HG02588 (cell line): Measurements from ENCODE around the gene PEA15.
A peak's percentile ranks its signal among the peaks of the same experiment; 100 is the strongest.

Source experiments
- ATAC-seq: cut with Tn5 transposase; IDR thresholded peaks from one replicate; pipeline ENCODE4 v1.9.1; 2021; ENCODE audit warnings: mild to moderate bottlenecking, moderate library complexity; ENCODE audit not compliant: unreplicated experiment

The PEA15 gene

GRCh38 chr1:160178731-160179130, 26.5 kb upstream of the PEA15 start:
- no peak for ATAC-seq

- ATAC-seq, result no peak
Measured at GRCh38 chr1:160179336-160179735, 25.8 kb upstream of the PEA15 start.

GRCh38 chr1:160186246-160186645, 18.9 kb upstream of the PEA15 start:
- ATAC-seq, result no peak

- no peak for ATAC-seq
Measured at GRCh38 chr1:160186729-160187128, 18.5 kb upstream of the PEA15 start.

GRCh38 chr1:160187407-160187806, 17.8 kb upstream of the PEA15 start:
- ATAC-seq, result no peak

GRCh38 chr1:160188341-160188740, 16.8 kb upstream of the PEA15 start:
- ATAC-seq, result no peak

GRCh38 chr1:160189649-160190625, 15.2 kb upstream of the PEA15 start, which contains the start of gene CASQ1:
Gene CASQ1 (plus strand): TSS chr1:160190575. CDS start chr1:160190752, 177 bp downstream.
- ATAC-seq, result no peak

- ATAC-seq, result no peak
Measured at GRCh38 chr1:160191756-160192155, 13.4 kb upstream of the PEA15 start.

GRCh38 chr1:160192234-160192633, 12.9 kb upstream of the PEA15 start:
- ATAC-seq, result no peak

- ATAC-seq, result no peak
Measured at GRCh38 chr1:160193091-160193819, 11.9 kb upstream of the PEA15 start.

GRCh38 chr1:160193832-160194736, 11.1 kb upstream of the PEA15 start:
- ATAC-seq, result no peak

GRCh38 chr1:160194737-160195059, 10.5 kb upstream of the PEA15 start:
- ATAC-seq, result no peak

- ATAC-seq, result no peak
Measured at GRCh38 chr1:160196143-160196542, 9.0 kb upstream of the PEA15 start.

GRCh38 chr1:160197231-160197630, 8.0 kb upstream of the PEA15 start:
- no peak for ATAC-seq

GRCh38 chr1:160200786-160201185, 4.4 kb upstream of the PEA15 start:
- ATAC-seq, result no peak

GRCh38 chr1:160204526-160205241, 500 bp upstream of the PEA15 start:
- ATAC-seq, result peak; percentile 69

- peak; percentile 29 for ATAC-seq
Measured at GRCh38 chr1:160206036-160206389, 829 bp downstream of the PEA15 start.

GRCh38 chr1:160206421-160207117, 1.4 kb downstream of the PEA15 start:
- ATAC-seq, result no peak

GRCh38 chr1:160207118-160207650, 2.0 kb downstream of the PEA15 start:
- ATAC-seq, result no peak
